IMR-90 (cell line): ENCODE measurements around the gene SYT17.

Source experiments
- MXI1 ChIP-seq: IDR thresholded peaks from 2 replicates; pipeline ENCODE4 v1.6.1; 2012; ENCODE audit warnings: low read depth, mild to moderate bottlenecking, low read length, moderate library complexity, borderline replicate concordance
- RAD21 ChIP-seq: IDR thresholded peaks from 2 replicates; pipeline ENCODE4 v1.6.1; 2012; ENCODE audit warnings: low read length, improper control_type of control experiment
- TF ChIP-seq, protein P1 (sequence below): conservative IDR thresholded peaks from 2 replicates; pipeline ENCODE4 v1.5.1; 2012; ENCODE audit warnings: mild to moderate bottlenecking, low read depth, low read length, improper control_type of control experiment

DNA sequence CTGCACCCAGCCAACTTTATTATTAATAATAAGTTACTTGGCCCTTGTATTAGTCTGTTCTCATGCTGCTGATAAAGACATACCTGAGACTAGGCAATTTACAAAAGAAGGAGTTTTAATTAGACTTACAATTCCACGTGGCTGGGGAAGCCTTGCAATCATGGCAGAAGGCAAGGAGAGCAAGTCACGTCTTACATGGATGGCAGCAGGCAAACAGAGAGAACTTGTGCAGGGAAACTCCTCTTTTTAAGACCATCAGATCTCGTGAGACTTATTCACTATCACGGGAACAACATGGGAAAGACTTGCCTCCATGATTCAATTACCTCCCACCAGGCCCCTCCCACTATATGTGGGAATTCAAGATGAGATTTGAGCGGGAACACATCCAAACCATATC lies 47.7 kb downstream of the SYT17 start:
- TF ChIP-seq, protein P1, sequence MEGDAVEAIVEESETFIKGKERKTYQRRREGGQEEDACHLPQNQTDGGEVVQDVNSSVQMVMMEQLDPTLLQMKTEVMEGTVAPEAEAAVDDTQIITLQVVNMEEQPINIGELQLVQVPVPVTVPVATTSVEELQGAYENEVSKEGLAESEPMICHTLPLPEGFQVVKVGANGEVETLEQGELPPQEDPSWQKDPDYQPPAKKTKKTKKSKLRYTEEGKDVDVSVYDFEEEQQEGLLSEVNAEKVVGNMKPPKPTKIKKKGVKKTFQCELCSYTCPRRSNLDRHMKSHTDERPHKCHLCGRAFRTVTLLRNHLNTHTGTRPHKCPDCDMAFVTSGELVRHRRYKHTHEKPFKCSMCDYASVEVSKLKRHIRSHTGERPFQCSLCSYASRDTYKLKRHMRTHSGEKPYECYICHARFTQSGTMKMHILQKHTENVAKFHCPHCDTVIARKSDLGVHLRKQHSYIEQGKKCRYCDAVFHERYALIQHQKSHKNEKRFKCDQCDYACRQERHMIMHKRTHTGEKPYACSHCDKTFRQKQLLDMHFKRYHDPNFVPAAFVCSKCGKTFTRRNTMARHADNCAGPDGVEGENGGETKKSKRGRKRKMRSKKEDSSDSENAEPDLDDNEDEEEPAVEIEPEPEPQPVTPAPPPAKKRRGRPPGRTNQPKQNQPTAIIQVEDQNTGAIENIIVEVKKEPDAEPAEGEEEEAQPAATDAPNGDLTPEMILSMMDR, result no peak
- no peak for TF ChIP-seq MXI1
- no peak for TF ChIP-seq RAD21
